NT2/D1 (cell line): ENCODE measurements around the gene KMT2C.

ENCODE experiments used
- SUZ12 ChIP-seq: IDR thresholded peaks from 2 replicates; pipeline ENCODE4 v1.6.1; 2011; ENCODE audit not compliant: insufficient read length, insufficient read depth; ENCODE audit errors: extremely low read depth
- YY1 ChIP-seq: IDR thresholded peaks from 2 replicates; pipeline ENCODE4 v1.6.1; 2011; ENCODE audit not compliant: insufficient read length, insufficient read depth

- TF ChIP-seq SUZ12 (no peak), YY1 (no peak)
Measured at GRCh38 chr7:152152267-152152666, 283.5 kb downstream of the KMT2C start.
